Measurements from ENCODE around the gene LMF2.

The LMF2 gene

DNA sequence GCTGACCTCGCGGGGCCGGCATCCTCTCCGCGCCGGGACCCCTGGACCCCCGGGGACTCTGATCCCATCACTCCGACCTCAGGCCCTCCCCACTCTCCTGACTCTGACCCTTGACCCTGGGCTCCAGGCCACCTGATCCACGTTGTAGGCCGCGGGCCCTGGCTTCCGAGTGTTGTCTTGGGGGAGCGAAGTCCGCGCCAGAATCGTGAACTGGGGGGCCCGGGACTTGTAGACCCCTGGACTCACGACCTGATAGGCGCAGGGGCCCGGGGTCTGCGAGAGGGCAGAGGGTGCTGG, 23.0 kb upstream of the LMF2 start:
- Mint-ChIP-seq H3K36me3 (no peaks in the 10 kb centered on the region), H3K27me3 (no peaks in the 10 kb centered on the region), H3K9me3 (no peaks in the 10 kb centered on the region), H3K27ac (peak overlapping the region; percentile 98), H3K4me1 (peaks cover 35% of the 10 kb centered on the region), H3K4me3 (peak overlapping the region; percentile 89)
- no peak for ATAC-seq (ENCODE audit: low read depth)
- no peak for DNase-seq (ENCODE audit: low spot score in 2 of 2)

DNA sequence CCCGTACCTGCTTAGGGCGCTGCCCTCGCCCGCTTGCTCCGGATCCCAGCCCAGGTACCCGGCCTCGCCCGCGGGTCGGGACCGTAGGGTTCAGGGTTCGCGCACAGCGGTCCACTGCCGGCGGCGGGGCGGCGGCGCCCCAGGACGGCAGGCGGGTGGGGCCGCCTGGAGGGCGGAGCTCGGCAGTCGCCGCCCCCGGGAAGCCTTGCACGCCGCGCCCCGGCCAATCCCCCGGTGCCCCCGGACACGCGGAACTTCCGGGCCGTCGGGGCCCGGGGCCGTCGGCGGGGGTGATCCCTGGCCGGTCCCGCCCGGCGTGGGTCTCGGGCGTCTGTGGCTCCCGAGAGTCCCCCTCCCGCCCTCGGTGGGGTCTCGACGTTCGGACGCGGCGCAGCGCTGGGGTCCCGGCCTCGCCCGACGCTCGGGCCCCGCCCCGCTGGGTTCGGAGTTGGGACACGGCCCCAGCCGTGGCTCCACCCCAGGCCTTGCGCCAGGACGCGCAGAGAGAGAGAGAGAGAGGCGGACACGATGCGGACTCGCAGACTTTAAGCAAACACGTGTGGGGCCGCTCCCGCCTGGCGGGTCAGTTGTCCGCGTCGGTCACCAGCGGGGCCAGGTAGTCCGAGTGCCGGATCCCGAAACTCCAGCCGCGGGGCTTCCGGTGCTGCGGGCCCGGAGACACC, 22.5 kb upstream of the LMF2 start, which contains the start of gene TYMP:
TYMP (minus strand) TSS at position 116 of the 683 bp plus-strand sequence. CDS start 303 bp downstream, outside the sequence.
- Mint-ChIP-seq H3K27me3 (no peaks in the 10 kb centered on the region), H3K4me1 (peaks cover 32% of the 10 kb centered on the region), H3K36me3 (no peaks in the 10 kb centered on the region), H3K9me3 (no peaks in the 10 kb centered on the region), H3K4me3 (peak within 1 kb of the TSS; percentile 89), H3K27ac (peak within 1 kb of the TSS; percentile 98)
- peak; percentile 23 for ATAC-seq (ENCODE audit: low read depth)
- peak; percentile 69 to 75 for DNase-seq (ENCODE audit: low spot score in 2 of 2)

DNA sequence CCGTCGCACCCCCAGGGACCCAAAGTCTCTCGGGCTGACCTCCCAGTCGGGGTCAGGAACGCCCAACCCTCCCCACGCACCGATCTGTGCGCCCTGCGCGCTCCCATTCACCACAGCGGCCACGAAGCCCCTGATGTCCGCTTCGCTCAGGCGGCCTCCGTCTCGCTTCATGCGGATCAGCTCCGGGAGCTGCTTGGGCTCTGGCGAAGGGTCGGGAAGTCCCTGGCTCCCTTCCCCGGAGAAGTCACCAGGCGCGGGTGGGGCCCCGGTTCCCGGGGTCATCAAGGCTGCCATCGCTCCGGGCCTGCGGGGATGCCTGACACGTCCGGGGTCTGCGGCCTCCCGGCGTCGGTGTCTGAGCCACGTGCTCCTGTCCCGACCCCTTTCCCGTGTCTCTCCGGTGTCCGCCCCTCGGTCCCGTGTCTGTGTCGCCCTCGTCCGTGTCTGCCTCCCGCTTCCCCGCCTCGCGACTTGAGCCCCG, 22.0 kb upstream of the LMF2 start:
- ATAC-seq (ENCODE audit: low read depth) = no peak
- DNase-seq (ENCODE audit: low spot score in 2 of 2) = no peak
- Mint-ChIP-seq H3K4me1 (peaks cover 34% of the 10 kb centered on the region), H3K27me3 (no peaks in the 10 kb centered on the region), H3K27ac (peak overlapping the region; percentile 98), H3K9me3 (no peaks in the 10 kb centered on the region), H3K36me3 (no peaks in the 10 kb centered on the region), H3K4me3 (peak overlapping the region; percentile 89)

DNA sequence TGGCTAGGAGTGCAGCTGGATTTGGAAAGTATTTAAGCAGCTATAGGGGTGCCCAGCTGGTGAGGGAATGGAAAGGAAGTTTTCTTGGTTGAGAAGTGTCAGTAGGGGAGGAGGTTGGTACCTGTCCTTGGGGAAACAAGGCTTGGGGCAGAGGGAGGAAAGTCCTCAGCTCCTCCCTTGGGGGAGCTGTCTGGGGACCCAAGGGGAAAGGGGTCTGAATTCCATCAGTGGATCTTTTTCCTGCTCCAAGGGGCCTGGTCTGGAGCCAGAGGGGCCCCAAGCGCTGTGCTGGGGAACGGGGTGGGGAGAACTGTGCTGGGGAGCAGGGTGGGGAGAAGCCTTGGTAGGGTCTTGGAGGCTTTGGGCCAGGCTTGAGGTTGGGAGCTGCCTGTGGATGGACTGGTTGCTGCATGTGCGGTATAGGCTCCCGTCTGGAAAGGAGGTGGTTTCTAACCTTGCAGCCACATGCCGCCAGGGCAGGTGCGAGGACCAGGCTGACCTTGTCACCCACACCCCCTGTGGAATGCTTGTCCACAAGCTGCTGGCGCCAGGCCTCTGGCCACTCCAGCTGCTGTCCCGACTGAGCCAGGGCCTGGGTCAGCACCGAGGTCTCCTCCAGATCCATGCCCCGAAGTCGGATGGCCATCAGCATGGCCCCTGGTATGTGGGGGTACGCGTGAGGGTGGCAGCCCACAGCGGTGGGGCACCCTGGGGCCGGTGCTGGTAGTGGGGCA, 21.3 kb upstream of the LMF2 start:
- ATAC-seq (ENCODE audit: low read depth) (no peak), DNase-seq (ENCODE audit: low spot score in 2 of 2) (no peak)
- no peaks in the 10 kb centered on the region for H3K9me3 Mint-ChIP-seq
- peaks cover 33% of the 10 kb centered on the region for H3K4me1 Mint-ChIP-seq
- H3K27ac Mint-ChIP-seq = peak overlapping the region; percentile 37
- H3K36me3 Mint-ChIP-seq = no peaks in the 10 kb centered on the region
- peak overlapping the region; percentile 56 for H3K4me3 Mint-ChIP-seq
- no peaks in the 10 kb centered on the region for H3K27me3 Mint-ChIP-seq

DNA sequence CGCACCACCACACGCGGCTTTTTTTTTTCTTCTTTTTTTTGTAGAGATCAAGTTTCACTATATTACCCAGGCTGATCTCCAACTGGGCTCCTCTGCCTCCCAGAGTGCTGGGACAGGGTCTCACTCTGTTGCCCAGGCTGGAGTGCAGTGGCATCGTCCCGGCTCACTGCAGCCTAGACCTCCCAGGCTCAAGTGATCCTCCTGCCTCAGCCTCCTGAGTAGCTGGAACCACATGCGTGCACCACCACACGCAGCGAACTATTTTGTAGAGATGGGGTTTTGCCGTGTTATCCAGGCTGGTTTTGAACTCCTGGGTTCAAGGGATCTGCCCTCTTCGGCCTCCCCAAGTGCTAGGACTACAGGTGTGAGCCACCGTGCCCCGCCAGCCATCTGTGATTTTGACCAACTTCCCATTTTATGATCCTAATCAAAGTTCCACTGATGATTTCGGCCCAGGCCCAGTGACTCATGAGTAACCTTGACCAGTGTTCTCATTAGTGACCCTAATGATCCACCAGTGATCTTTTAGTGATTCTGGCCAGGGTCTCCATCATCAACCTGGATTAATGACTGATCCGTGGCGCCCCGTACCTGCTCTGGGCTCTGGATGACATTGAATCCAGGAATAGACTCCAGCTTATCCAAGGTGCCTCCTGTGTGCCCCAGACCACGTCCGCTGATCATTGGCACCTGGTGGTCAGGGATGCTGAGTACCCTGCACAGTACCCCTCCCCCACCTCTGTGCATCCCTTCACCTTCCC, 20.6 kb upstream of the LMF2 start:
- ATAC-seq (ENCODE audit: low read depth) (no peak), DNase-seq (ENCODE audit: low spot score in 2 of 2) (no peak)
- H3K4me3 Mint-ChIP-seq = peak overlapping the region; percentile 88
- no peaks in the 10 kb centered on the region for H3K27me3 Mint-ChIP-seq
- peaks cover 28% of the 10 kb centered on the region for H3K4me1 Mint-ChIP-seq
- no peaks in the 10 kb centered on the region for H3K9me3 Mint-ChIP-seq
- H3K36me3 Mint-ChIP-seq = no peaks in the 10 kb centered on the region
- peak overlapping the region; percentile 93 for H3K27ac Mint-ChIP-seq

DNA sequence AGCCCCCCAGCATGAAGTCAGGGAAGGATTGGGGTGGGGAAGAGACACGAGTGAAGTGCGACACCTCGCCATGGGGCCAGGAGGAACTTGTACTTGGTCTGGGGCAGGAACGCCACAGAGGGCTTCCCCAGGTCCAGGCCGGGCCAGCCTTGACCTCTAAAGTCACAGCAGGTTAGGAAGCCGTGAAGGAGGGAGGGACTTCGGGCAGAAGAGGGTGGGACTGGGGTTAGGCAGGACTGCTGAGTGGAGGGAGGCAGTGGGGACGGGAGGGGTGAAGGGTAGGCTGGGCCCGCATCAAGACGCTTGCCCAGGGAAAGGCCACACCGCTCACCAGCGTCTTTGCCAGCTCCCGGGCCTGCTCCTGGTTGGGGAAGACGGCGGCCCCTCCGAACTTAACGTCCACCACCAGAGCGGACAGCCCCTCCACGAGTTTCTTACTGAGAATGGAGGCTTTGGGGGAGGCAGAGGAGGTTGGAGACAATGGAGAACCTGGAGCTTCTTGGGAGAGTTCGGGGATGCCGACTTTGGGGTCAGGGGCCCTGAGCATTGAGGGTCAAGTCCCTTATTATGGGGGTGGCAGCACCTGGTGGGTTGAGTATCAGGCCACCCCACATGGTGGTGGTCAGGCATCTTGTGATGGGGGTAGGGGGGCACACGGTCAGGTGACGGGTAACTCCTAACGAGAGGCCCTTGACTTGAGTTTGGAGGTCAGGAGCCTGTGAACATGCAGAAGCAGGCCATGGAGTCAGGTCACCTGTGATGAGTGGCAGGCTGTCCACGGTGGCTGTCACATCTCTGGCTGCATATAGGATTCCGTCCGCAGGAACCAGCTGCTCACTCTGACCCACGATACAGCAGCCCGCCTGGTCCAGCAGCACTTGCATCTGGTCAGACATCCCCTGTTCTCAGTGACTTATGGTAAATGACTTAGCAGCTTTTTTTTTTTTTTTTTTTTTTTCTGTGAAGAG, 19.6 kb upstream of the LMF2 start:
- peak in 1 of 2 donors; percentile 38 for DNase-seq (ENCODE audit: low spot score in 2 of 2)
- H3K4me1 Mint-ChIP-seq = peaks cover 24% of the 10 kb centered on the region
- H3K9me3 Mint-ChIP-seq = no peaks in the 10 kb centered on the region
- no peaks in the 10 kb centered on the region for H3K27me3 Mint-ChIP-seq
- H3K36me3 Mint-ChIP-seq = peaks cover 1% of the 10 kb centered on the region
- ATAC-seq (ENCODE audit: low read depth) = no peak
- H3K4me3 Mint-ChIP-seq = peak overlapping the region; percentile 88
- peak overlapping the region; percentile 93 for H3K27ac Mint-ChIP-seq

DNA sequence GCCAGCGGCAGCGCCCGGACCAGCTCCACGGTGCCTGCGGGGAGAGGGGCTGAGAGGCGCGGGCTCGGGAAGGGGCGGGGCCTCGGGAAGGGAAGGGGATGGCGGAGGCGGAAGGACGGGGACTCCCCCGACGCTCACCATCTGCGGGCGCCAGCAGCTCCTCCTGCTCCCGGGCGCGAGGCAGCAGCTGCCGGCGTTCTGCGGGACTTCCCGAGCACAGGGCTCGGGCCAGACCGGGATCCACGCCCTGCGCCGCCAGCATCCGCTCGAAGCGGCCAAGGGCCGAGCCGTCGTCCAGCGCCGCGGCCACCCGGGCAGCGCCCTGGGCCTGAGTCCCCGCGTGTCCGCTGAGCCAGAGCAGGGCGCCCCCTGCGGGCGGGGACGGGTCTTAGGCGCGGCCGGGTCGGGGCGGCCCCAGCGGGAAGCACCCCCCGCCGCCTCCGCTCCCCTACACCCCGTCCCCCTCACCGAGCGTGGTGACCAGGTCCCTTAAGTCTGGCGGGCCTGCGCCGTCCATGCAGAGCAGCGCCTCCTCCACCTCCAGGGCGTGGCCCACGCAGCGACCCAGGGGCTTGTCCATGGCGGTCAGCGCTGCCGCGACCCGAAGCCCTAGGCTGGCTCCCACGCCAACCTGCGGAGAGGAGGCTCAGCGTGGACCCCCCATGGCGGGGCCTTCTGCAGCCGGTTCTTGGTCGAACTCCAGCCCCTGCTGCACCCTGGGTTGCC, 18.8 kb upstream of the LMF2 start:
- Mint-ChIP-seq H3K27ac (peak overlapping the region; percentile 95), H3K9me3 (no peaks in the 10 kb centered on the region), H3K4me1 (peaks cover 24% of the 10 kb centered on the region), H3K4me3 (peak overlapping the region; percentile 88), H3K27me3 (no peaks in the 10 kb centered on the region), H3K36me3 (peaks cover 3% of the 10 kb centered on the region)
- DNase-seq (ENCODE audit: low spot score in 2 of 2) = peak; percentile 82 to 95
- ATAC-seq (ENCODE audit: low read depth) = peak; percentile 26

DNA sequence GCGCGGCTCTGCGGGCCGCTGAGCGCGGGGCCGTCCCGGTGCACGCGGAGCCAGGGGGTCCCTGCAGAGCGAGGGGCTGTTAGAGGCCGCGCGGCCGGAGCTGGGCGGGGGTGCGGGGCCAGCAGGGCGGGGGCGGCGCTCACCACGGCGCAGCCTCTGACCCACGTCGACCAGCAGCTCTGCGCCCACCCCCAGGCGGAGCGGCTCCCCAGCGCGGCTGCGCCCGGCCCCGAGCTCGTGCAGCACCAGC, 18.3 kb upstream of the LMF2 start:
- peaks cover 24% of the 10 kb centered on the region for H3K4me1 Mint-ChIP-seq

DNA sequence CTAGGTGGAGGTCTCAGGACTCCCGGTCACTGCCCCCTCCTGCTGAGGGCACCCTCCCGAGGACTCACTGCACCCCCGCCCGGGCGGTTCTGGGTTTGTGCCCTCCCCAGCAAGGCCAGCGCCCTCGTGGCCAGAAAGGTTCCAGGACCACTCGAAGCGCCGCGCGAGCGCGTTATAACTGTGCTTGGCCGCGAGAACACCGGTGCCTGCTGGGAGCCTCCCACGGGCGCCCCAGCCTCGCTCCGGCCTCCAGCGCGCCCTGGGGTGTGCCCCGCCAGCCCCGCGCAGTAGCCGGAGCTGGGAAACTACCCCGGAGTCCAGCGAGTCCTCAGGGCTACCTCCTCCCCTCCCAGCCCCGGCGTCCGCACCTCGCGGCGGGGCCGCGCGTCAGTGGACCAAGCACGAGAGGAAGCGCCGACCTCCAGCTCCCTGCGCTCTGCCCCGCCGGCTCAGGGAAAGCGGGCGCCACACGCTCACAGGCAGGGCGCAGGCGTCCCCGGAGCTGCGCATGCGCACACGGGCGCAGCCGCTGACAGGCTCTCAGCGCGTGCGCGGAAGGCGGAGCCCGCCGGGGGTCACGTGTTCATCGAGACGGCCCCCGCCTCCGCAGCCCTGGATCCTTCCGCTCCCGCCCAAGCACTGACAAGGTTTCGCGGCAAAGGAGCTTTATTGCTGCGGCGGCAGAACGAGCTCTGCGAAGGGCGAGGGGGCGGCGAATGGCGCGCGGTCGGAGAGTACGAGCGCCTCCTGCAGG, 17.8 kb upstream of the LMF2 start, which contains the start of gene SCO2:
SCO2 (minus strand) TSS at position 495 of the 754 bp plus-strand sequence. CDS start 1,187 bp downstream, outside the sequence.
- DNase-seq (ENCODE audit: low spot score in 2 of 2) = peak; percentile 96 to 97
- Mint-ChIP-seq H3K9me3 (no peaks in the 10 kb centered on the region), H3K27ac (peak within 1 kb of the TSS; percentile 95), H3K36me3 (peaks cover 5% of the 10 kb centered on the region), H3K4me3 (peak within 1 kb of the TSS; percentile 88), H3K27me3 (no peaks in the 10 kb centered on the region), H3K4me1 (peaks cover 24% of the 10 kb centered on the region)
- peak; percentile 58 for ATAC-seq (ENCODE audit: low read depth)

More for the DNA sequence above, 18.3 kb upstream of the LMF2 start:
- Mint-ChIP-seq H3K27me3 (no peaks in the 10 kb centered on the region), H3K9me3 (no peaks in the 10 kb centered on the region), H3K36me3 (peaks cover 5% of the 10 kb centered on the region), H3K27ac (peak overlapping the region; percentile 95), H3K4me3 (peak overlapping the region; percentile 88)
- ATAC-seq (ENCODE audit: low read depth) (no peak), DNase-seq (ENCODE audit: low spot score in 2 of 2) (no peak)

DNA sequence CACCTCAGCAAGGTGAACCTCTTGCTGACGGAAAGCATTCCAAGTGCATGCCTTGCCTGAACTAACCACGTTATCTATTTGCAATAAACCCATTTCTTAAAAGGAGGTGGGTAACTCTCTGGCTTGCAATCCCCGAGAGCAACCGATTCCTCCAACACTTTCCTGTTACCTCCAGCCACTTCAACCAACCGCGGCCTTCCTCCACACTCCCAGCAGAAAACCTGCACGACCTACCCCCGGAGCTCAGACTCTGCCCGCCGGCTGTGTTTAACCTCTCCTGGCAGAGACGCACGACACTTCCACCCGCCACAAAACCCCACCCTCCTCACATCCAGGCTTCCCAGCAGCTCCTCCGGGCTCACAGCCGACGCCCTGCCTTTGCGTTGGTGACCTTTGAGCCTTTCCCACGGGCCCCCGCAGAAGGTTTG, 17.2 kb upstream of the LMF2 start:
- ATAC-seq (ENCODE audit: low read depth) (no peak), DNase-seq (ENCODE audit: low spot score in 2 of 2) (no peak)
- peaks cover 5% of the 10 kb centered on the region for H3K36me3 Mint-ChIP-seq
- peak overlapping the region; percentile 95 for H3K27ac Mint-ChIP-seq
- no peaks in the 10 kb centered on the region for H3K27me3 Mint-ChIP-seq
- peak overlapping the region; percentile 88 for H3K4me3 Mint-ChIP-seq
- peaks cover 24% of the 10 kb centered on the region for H3K4me1 Mint-ChIP-seq
- no peaks in the 10 kb centered on the region for H3K9me3 Mint-ChIP-seq

DNA sequence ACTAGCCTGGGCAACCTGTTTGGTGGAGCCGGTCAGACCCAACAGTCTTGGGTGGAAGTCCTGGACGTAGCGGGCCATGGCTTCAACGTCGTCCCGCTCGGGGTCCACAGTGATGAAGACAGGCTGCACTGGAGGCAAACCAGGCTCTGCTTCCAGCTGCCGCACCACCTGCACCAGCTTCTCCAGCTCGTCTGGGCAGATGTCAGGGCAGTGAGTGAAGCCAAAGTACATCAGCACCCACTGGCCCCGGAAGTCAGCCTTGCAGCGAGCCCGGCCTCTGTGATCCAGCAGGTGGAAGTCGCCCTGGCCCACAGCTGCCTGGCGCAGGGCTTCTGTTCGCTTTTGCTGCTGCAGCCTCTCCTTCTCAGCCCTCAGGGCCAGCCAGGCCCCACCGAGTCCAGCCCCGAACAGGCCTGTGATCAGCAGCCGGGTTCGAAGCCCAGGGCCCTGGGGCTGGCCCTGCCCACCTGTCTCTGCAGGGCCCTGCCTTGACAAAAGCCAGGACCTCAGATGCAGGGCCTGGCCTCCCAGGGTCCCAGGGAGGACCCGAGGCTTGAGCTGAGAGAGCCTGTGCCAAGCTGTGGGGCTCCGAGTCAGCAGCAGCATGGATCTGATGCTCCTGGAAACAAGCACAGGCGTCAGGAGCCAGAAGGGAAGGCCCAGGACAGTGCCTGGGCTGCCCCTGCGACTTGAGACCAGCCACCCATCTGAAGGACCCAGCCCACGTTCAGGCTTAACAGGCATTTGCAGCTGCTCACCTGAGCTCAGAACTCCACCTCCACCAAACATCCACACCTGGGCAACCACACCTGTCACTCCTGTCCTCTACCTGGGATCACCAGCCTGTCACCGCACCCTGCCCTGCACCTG, 16.5 kb upstream of the LMF2 start:
- DNase-seq (ENCODE audit: low spot score in 2 of 2) (peak in 1 of 2 donors; percentile 20), ATAC-seq (ENCODE audit: low read depth) (no peak)
- peak overlapping the region; percentile 95 for H3K27ac Mint-ChIP-seq
- H3K27me3 Mint-ChIP-seq = no peaks in the 10 kb centered on the region
- peaks cover 5% of the 10 kb centered on the region for H3K36me3 Mint-ChIP-seq
- H3K4me3 Mint-ChIP-seq = peak overlapping the region; percentile 88
- no peaks in the 10 kb centered on the region for H3K9me3 Mint-ChIP-seq
- peaks cover 24% of the 10 kb centered on the region for H3K4me1 Mint-ChIP-seq

DNA sequence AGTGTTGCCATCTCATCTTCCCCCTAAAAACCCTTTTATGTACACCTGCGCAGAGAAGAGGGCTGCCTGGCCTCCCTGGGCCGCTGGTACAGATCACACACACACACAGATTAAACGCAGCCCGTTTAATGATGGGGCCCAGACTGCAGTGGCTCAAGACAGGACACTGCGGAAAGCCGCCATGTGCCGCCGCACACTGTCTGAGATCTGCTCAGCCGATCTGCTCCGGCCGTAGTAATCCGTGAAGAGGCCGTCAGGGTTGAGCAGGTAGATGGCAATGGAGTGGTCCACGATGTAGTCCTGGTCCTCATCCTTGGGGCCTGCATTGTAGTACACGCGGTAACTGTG, 15.9 kb upstream of the LMF2 start:
- Mint-ChIP-seq H3K4me3 (peak overlapping the region; percentile 5), H3K27me3 (no peaks in the 10 kb centered on the region), H3K27ac (no peak overlapping the region), H3K9me3 (no peaks in the 10 kb centered on the region), H3K4me1 (peaks cover 21% of the 10 kb centered on the region), H3K36me3 (peaks cover 5% of the 10 kb centered on the region)
- ATAC-seq (ENCODE audit: low read depth) (no peak), DNase-seq (ENCODE audit: low spot score in 2 of 2) (no peak)
